ENCODE results near the gene AVPI1.
A peak's percentile ranks its signal among the peaks of the same experiment; 100 is the strongest.
"Not testable (repeated sequence)": the region's sequence is repeated elsewhere in the genome, so short reads cannot be mapped to it uniquely, and the experiment has no call there.

AVPI1 gene

GRCh38 chr10:97683556-97684367, 3.3 kb downstream of the AVPI1 start:
- no peak for DNase-seq (ENCODE audit: low read depth in 1 of 2, low spot score in 1 of 2)

- DNase-seq (ENCODE audit: low read depth in 1 of 2, low spot score in 1 of 2): no peak
Observed at GRCh38 chr10:97682042-97682441, 5.0 kb downstream of the AVPI1 start.

- DNase-seq (ENCODE audit: low read depth in 1 of 2, low spot score in 1 of 2): no peak
Observed at GRCh38 chr10:97679594-97679993, 7.4 kb downstream of the AVPI1 start.

GRCh38 chr10:97676770-97677581, 10.1 kb downstream of the AVPI1 start:
- DNase-seq (ENCODE audit: low read depth in 1 of 2, low spot score in 1 of 2): peak in 1 of 2 donors; percentile 16

- no peak for DNase-seq (ENCODE audit: low read depth in 1 of 2, low spot score in 1 of 2)
Observed at GRCh38 chr10:97675222-97675621, 11.8 kb downstream of the AVPI1 start.

- DNase-seq (ENCODE audit: low read depth in 1 of 2, low spot score in 1 of 2): no peak
Observed at GRCh38 chr10:97673736-97674525, 13.1 kb downstream of the AVPI1 start.

GRCh38 chr10:97669571-97669970, 17.5 kb downstream of the AVPI1 start:
- DNase-seq (ENCODE audit: low read depth in 1 of 2, low spot score in 1 of 2): no peak

GRCh38 chr10:97667463-97667862, 19.6 kb downstream of the AVPI1 start:
- no peak for DNase-seq (ENCODE audit: low read depth in 1 of 2, low spot score in 1 of 2)

GRCh38 chr10:97666992-97667391, 20.0 kb downstream of the AVPI1 start:
- DNase-seq (ENCODE audit: low read depth in 1 of 2, low spot score in 1 of 2): no peak

- DNase-seq (ENCODE audit: low read depth in 1 of 2, low spot score in 1 of 2): no peak
Observed at GRCh38 chr10:97664282-97664850, 22.7 kb downstream of the AVPI1 start.

GRCh38 chr10:97659589-97659988, 27.5 kb downstream of the AVPI1 start:
- DNase-seq (ENCODE audit: low read depth in 1 of 2, low spot score in 1 of 2): no peak

GRCh38 chr10:97656777-97657176, 30.3 kb downstream of the AVPI1 start:
- DNase-seq (ENCODE audit: low read depth in 1 of 2, low spot score in 1 of 2): no peak

- no peak for DNase-seq (ENCODE audit: low read depth in 1 of 2, low spot score in 1 of 2)
Observed at GRCh38 chr10:97651773-97652172, 35.3 kb downstream of the AVPI1 start.

GRCh38 chr10:97650726-97651125, 36.3 kb downstream of the AVPI1 start:
- no peak for DNase-seq (ENCODE audit: low read depth in 1 of 2, low spot score in 1 of 2)

- not testable (repeated sequence) for DNase-seq (ENCODE audit: low read depth in 1 of 2, low spot score in 1 of 2)
Observed at GRCh38 chr10:97649405-97649750, 37.7 kb downstream of the AVPI1 start.

- DNase-seq (ENCODE audit: low read depth in 1 of 2, low spot score in 1 of 2): peak in 1 of 2 donors; percentile 33
Observed at GRCh38 chr10:97648562-97649404, 38.3 kb downstream of the AVPI1 start.

- no peak for DNase-seq (ENCODE audit: low read depth in 1 of 2, low spot score in 1 of 2)
Observed at GRCh38 chr10:97647556-97647955, 39.5 kb downstream of the AVPI1 start.

GRCh38 chr10:97644936-97645335, 42.1 kb downstream of the AVPI1 start:
- DNase-seq (ENCODE audit: low read depth in 1 of 2, low spot score in 1 of 2): no peak

GRCh38 chr10:97643441-97643985, 43.5 kb downstream of the AVPI1 start:
- no peak for DNase-seq (ENCODE audit: low read depth in 1 of 2, low spot score in 1 of 2)
